B cell (primary cell): ENCODE measurements around the gene STXBP1. TPM values are rescaled to one million over a fixed set of nuclear protein-coding genes. Genes with fewer than 3 reads are reported as not detected.

Experiments used
- ATAC-seq: fragments of 200-7000 bp; cut with Tn5 transposase; one replicate; pipeline ENCODE4 v1.10.0; 2021; ENCODE audit warnings: low read depth, mild to moderate bottlenecking, moderate number of reproducible peaks, moderate library complexity
- CTCF ChIA-PET: fragments of 350-600 bp; sonication (Branson Sonifier 250); formaldehyde crosslinking; loops from one replicate; lab custom pipeline; 2021; ENCODE audit warnings: antibody characterized with exemption, inconsistent platforms; lab: Charles Lee
- POLR2A ChIA-PET: fragments of 350-600 bp; sonication (Branson Sonifier 250); formaldehyde crosslinking; loops from one replicate; lab custom pipeline; 2021; ENCODE audit warnings: antibody characterized with exemption; lab: Charles Lee
- DNase-seq: peaks from one replicate; pipeline ENCODE4 v3.0.0; 2013
- H2AFZ ChIP-seq: 2 replicates; pipeline ENCODE4 v1.6.1; 2012; ENCODE audit warnings: mild to moderate bottlenecking, low read depth, low read length; ENCODE audit not compliant: insufficient read depth, poor library complexity, severe bottlenecking
- H3K27ac ChIP-seq, 2 donors: 1 replicate in 1 of 2; 2 replicates in 1 of 2; pipeline ENCODE4 v1.5.1; 2012 to 2013; ENCODE audit warnings: low read length in 2 of 2, mild to moderate bottlenecking in 2 of 2, moderate library complexity in 1 of 2
- H3K27me3 ChIP-seq, 4 experiments: fragments of 200-600 bp in 1 of 4; sonication (generic) in 1 of 4; replicated peaks in 1 of 4; 1 replicate in 2 of 4; 2 replicates in 2 of 4; pipeline versions ENCODE4 v1.6.1 to v1.7.0; 2013 to 2016; ENCODE audit warnings: low read length in 3 of 4, mild to moderate bottlenecking in 2 of 4, mixed read lengths in 1 of 4, moderate library complexity in 1 of 4; ENCODE audit not compliant: insufficient read depth in 4 of 4, control insufficient read depth in 3 of 4; ENCODE audit errors: control extremely low read depth in 1 of 4
- H3K36me3 ChIP-seq, 2 experiments: replicated peaks in 1 of 2; 1 replicate in 1 of 2; 2 replicates in 1 of 2; pipeline versions ENCODE4 v1.6.1 to v1.7.1; 2013; ENCODE audit warnings: low read length in 1 of 2; ENCODE audit not compliant: insufficient read depth in 2 of 2, control insufficient read depth in 1 of 2; ENCODE audit errors: control extremely low read depth in 1 of 2, extremely low read depth in 1 of 2
- H3K4me1 ChIP-seq, 2 donors: fragments of 200-600 bp in 1 of 2; sonication (generic) in 1 of 2; 1 replicate in 1 of 2; 2 replicates in 1 of 2; pipeline versions ENCODE4 v1.5.1 to v1.6.1; 2013 to 2017; ENCODE audit warnings: low read length in 2 of 2; ENCODE audit not compliant: control insufficient read depth in 2 of 2, insufficient read depth in 2 of 2
- H3K4me2 ChIP-seq: replicated peaks from 2 replicates; pipeline ENCODE3; 2012; ENCODE audit warnings: mild to moderate bottlenecking, low read depth, low read length; ENCODE audit not compliant: poor library complexity, severe bottlenecking
- H3K4me3 ChIP-seq, 5 experiments: fragments of 200-600 bp in 1 of 5; sonication (generic) in 1 of 5; 1 replicate in 3 of 5; 2 replicates in 2 of 5; pipeline versions ENCODE4 v1.5.1 to v1.7.0; 2011 to 2016; ENCODE audit warnings: low read length in 4 of 5, mild to moderate bottlenecking in 4 of 5, low read depth in 2 of 5, control low read depth in 1 of 5, moderate library complexity in 1 of 5; ENCODE audit not compliant: insufficient read depth in 1 of 5; ENCODE audit errors: control extremely low read depth in 1 of 5, extremely low read depth in 1 of 5
- H3K79me2 ChIP-seq: fragments of 200-600 bp; sonication (generic); one replicate; pipeline ENCODE4 v1.6.0; 2016; ENCODE audit warnings: low read length; ENCODE audit not compliant: control insufficient read depth, insufficient read depth
- H3K9ac ChIP-seq: fragments of 200-600 bp; sonication (generic); 2 replicates; pipeline ENCODE4 v1.6.1; 2017; ENCODE audit warnings: mild to moderate bottlenecking, low read length, moderate library complexity
- H3K9me3 ChIP-seq, 3 donors: one replicate each; pipeline versions ENCODE4 v1.6.1 to v1.7.1; 2013; ENCODE audit warnings: low read length in 2 of 3; ENCODE audit not compliant: control insufficient read depth in 2 of 3, insufficient read depth in 1 of 3; ENCODE audit errors: control extremely low read depth in 1 of 3
- H4K20me1 ChIP-seq: 2 replicates; pipeline ENCODE4 v1.6.0; 2012; ENCODE audit warnings: mild to moderate bottlenecking, low read length; ENCODE audit not compliant: insufficient read depth, control insufficient read depth, poor library complexity, severe bottlenecking
- H3K27ac Mint-ChIP-seq: one replicate; pipeline ENCODE4 v1.8.0; 2021; ENCODE audit warnings: mixed read lengths
- H3K27me3 Mint-ChIP-seq: one replicate; pipeline ENCODE4 v1.8.0; 2021; ENCODE audit warnings: mixed read lengths
- H3K4me1 Mint-ChIP-seq: one replicate; pipeline ENCODE4 v1.8.0; 2021; ENCODE audit warnings: mixed read lengths
- H3K4me3 Mint-ChIP-seq: one replicate; pipeline ENCODE4 v1.8.0; 2021; ENCODE audit warnings: mixed read lengths
- H3K9me3 Mint-ChIP-seq: one replicate; pipeline ENCODE4 v1.8.0; 2022; ENCODE audit warnings: mixed read lengths; ENCODE audit not compliant: insufficient read depth
- EZH2 ChIP-seq: IDR thresholded peaks from 2 replicates; pipeline ENCODE4 v1.6.1; 2012; ENCODE audit warnings: borderline replicate concordance, low read depth, mild to moderate bottlenecking, moderate library complexity, low read length; ENCODE audit not compliant: insufficient read depth, poor library complexity, severe bottlenecking
- WGBS: methylation state at CpG from one replicate; pipeline ENCODE4 v1.1.5; 2013; ENCODE audit warnings: missing lambda C conversion rate; ENCODE audit not compliant: insufficient coverage; 5-methylcytosine and 5-hydroxymethylcytosine counted together
- intact Hi-C: fragments of 100-400 bp; cut with micrococcal nuclease; formaldehyde crosslinking; loops from one replicate; pipeline ENCODE4 v1.10.0; 2022
- polyA plus RNA-seq: library from polyadenylated mRNA; depleted of rRNA; stranded (reverse); fragments of >200 nt; gene quantifications from 2 replicates; pipeline ENCODE4 v1.2.3, GENCODE V29; 2012
- total RNA-seq, 2 donors: library from RNA; stranded (reverse); fragments of 120-200 nt in 1 of 2; gene quantifications; 1 replicate in 1 of 2; 2 replicates in 1 of 2; pipeline versions ENCODE4 v1.2.3 to v1.2.4, GENCODE V29; 2013 to 2022
- TF ChIP-seq, protein P1 (sequence below): fragments of 200-600 bp; IDR thresholded peaks from one replicate; pipeline ENCODE4 v1.8.0; 2022; ENCODE audit warnings: antibody characterized with exemption, mild to moderate bottlenecking

STXBP1 gene
- total and polyA plus RNA-seq, 2 donors (not counting 1 experiment from before 2014, with no cell fraction given): 0.62 TPM; not detected in 1

DNA sequence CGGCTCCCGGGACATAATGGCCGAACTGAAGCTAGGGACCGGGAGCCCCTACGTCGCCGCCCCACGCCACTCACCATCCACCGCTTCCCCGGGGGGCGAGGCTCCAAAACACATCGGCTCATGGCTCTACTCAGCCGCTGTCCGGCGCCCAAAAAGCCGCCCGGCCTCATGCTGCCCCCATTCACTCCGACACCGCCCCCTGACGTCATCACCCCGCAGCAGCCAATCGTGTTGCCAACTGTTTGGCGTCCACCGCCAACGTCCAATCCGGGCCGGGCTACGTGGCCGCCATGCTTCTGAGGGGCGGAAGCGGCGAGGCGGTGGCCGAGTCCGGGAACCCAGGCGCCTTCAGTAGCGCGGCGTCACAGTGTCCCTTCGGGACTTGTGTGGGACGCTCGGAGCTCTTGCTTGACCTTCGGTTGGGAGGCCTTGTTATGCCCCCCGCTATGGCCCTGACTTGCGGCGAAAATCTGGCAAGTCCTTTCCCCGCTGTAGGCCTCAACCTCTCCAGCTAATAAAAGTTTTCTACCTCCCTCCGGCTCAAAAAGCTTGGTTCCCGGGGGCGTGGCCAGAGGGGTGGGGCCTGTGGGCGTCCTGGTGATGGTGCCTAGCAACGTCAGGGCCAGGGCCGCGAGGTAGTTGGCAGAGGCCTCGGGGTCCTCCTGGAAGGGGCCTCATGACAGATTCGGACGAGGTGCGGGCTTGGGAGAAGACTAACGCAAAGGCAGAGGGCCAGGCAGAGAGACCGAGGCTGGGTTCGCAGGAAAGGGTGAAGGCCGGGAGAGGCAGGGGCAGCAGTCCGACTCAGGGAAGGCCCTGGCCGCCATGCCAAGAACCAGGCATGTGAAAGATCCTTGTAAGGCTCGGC is 103.6 kb downstream of the STXBP1 start, which contains the start of the genes PTRH1 and TTC16:
Gene PTRH1, minus strand, starts transcription at position 194 of the 868 bp plus-strand sequence. Its CDS starts 24 bp downstream, at position 170.
Gene TTC16, plus strand, starts transcription at position 610 of the 868 bp plus-strand sequence. Its CDS starts 67 bp downstream, at position 677.
- Histone ChIP-seq H3K4me3 (peak within 1 kb of the TSS; percentile 16 to 90 (median 66)), H3K36me3 (no peaks in the 10 kb centered on the region), H3K27ac (peak within 1 kb of the TSS; percentile 35 to 81), H3K9ac (peak within 1 kb of the TSS; percentile 77), H3K4me2 (peak within 1 kb of the TSS; percentile 96), H4K20me1 (no peaks in the 10 kb centered on the region), H2AFZ (peak within 1 kb of the TSS; percentile 88), H3K9me3 (no peaks in the 10 kb centered on the region), H3K4me1 (peaks cover 9 to 16% of the 10 kb centered on the region in 2 donors), H3K79me2 (peaks cover 3% of the 10 kb centered on the region), H3K27me3 (no peaks in the 10 kb centered on the region)
- 9% methylated on average over 63 of the region's 65 CpGs for WGBS
- intact Hi-C loops: loop anchor here (1.0 to 5.0 kb wide), 10 partner anchors 16 to 1167 kb away; partner anchors contain the start of genes FPGS, KYAT1, LRRC8A and LRSAM1
- no peaks in the 10 kb centered on the region for H3K27me3 Mint-ChIP-seq
- peak; percentile 95 for ATAC-seq
- peaks cover 26% of the 10 kb centered on the region for H3K4me1 Mint-ChIP-seq
- H3K27ac Mint-ChIP-seq: peak within 1 kb of the TSS; percentile 90
- ChIA-PET POLR2A (interaction anchor here (0.6 to 1.6 kb wide), 3 partner anchors 13 to 1467 kb away, joined by 3 to 8 read pairs (median 4); partner anchors contain the start of gene TOR2A), CTCF (interaction anchor here (0.7 to 2.9 kb wide), 6 partner anchors 19 to 206 kb away, joined by 3 to 26 read pairs (median 4); partner anchors contain the start of gene TOR2A)
- peak within 1 kb of the TSS; percentile 97 for H3K4me3 Mint-ChIP-seq
- DNase-seq: peak; percentile 98
- H3K9me3 Mint-ChIP-seq: no peaks in the 10 kb centered on the region
- TF ChIP-seq EZH2: no peak
- TF ChIP-seq, protein P1, sequence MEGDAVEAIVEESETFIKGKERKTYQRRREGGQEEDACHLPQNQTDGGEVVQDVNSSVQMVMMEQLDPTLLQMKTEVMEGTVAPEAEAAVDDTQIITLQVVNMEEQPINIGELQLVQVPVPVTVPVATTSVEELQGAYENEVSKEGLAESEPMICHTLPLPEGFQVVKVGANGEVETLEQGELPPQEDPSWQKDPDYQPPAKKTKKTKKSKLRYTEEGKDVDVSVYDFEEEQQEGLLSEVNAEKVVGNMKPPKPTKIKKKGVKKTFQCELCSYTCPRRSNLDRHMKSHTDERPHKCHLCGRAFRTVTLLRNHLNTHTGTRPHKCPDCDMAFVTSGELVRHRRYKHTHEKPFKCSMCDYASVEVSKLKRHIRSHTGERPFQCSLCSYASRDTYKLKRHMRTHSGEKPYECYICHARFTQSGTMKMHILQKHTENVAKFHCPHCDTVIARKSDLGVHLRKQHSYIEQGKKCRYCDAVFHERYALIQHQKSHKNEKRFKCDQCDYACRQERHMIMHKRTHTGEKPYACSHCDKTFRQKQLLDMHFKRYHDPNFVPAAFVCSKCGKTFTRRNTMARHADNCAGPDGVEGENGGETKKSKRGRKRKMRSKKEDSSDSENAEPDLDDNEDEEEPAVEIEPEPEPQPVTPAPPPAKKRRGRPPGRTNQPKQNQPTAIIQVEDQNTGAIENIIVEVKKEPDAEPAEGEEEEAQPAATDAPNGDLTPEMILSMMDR: no peak
